Measurements from ENCODE around the gene ELFN2. TPM values are rescaled to one million over a fixed set of nuclear protein-coding genes. Genes with fewer than 3 reads are reported as not detected.

ELFN2 gene
- total and polyA plus RNA-seq, 12 donors = 0.04 to 3.3 (median 0.32) TPM; not detected in 2

- DNase-seq = no peak
- no peaks in the 10 kb centered on the region for H3K9me3 ChIP-seq (replicated peaks in 1 of 3)
Measured at GRCh38 chr22:37338539-37339246, 88.6 kb downstream of the ELFN2 start.

DNA sequence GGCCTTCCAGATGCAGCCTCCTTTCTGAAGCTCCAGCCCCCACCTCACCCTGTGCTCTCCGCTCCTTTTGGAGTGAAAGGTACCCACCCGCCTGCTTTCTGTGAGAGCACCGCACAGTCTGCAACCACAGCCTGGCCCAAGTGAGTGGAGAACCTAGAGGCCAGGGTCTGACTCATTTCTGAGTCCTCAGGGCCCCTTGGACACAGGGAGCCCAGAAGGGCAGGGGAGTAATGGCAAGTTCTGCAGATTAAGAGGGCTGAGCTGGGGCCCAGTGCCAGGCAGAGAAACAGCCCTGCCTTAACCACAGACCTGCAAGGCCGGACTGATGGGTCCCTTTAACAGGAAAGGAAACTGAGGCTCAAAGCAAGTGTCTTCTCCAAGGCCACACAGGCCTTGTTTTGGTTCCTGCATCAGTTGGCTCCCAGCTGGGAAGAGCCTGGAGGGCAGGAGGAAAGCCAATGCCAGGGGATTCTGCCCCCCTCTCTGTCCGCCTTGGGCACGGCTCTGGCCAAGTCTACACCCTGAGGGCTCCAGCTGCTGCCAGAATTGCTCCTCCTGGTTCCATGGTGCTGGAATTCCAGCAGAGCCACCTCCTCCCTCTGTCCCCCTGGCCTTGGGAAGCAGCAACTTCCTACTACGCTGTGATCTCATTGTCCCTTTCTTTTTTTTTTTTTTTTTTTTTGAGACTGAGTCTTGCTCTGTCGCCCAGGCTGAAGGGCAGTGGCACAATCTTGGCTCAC is 89.9 kb downstream of the ELFN2 start:
- DNase-seq = no peak
- peaks cover 38% of the 10 kb centered on the region for H3K27me3 ChIP-seq

More at GRCh38 chr22:37338539-37339246, 88.6 kb downstream of the ELFN2 start:
- TF ChIP-seq, protein P1, sequence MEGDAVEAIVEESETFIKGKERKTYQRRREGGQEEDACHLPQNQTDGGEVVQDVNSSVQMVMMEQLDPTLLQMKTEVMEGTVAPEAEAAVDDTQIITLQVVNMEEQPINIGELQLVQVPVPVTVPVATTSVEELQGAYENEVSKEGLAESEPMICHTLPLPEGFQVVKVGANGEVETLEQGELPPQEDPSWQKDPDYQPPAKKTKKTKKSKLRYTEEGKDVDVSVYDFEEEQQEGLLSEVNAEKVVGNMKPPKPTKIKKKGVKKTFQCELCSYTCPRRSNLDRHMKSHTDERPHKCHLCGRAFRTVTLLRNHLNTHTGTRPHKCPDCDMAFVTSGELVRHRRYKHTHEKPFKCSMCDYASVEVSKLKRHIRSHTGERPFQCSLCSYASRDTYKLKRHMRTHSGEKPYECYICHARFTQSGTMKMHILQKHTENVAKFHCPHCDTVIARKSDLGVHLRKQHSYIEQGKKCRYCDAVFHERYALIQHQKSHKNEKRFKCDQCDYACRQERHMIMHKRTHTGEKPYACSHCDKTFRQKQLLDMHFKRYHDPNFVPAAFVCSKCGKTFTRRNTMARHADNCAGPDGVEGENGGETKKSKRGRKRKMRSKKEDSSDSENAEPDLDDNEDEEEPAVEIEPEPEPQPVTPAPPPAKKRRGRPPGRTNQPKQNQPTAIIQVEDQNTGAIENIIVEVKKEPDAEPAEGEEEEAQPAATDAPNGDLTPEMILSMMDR (IDR thresholded peaks at IDR 0.05) = no peak
- no peak for TF ChIP-seq POLR2A (IDR thresholded peaks at IDR 0.05)
- Histone ChIP-seq H3K27ac (no peak overlapping the region), H3K36me3 (replicated peaks in 1 of 2) (no peaks in the 10 kb centered on the region), H3K27me3 (peaks cover 28% of the 10 kb centered on the region), H3K4me1 (replicated peaks in 1 of 2) (no peaks in the 10 kb centered on the region), H3K4me3 (no peak overlapping the region)
- 87 to 91% (median 89%) methylated on average over 10 of the region's 10 CpGs for WGBS, 4 donors
- intact Hi-C loops (cut with DNase I) = no loop called here

GRCh38 chr22:37336579-37336978 is 90.7 kb downstream of the ELFN2 start:
- H3K4me3 ChIP-seq = no peak overlapping the region
- H3K27ac ChIP-seq = no peak overlapping the region
- no peaks in the 10 kb centered on the region for H3K36me3 ChIP-seq (replicated peaks in 1 of 2)
- no peak for DNase-seq
- no peaks in the 10 kb centered on the region for H3K9me3 ChIP-seq (replicated peaks in 1 of 3)
- H3K27me3 ChIP-seq = peaks cover 43% of the 10 kb centered on the region
- TF ChIP-seq, protein P1 (IDR thresholded peaks at IDR 0.05) = no peak
- no peak for TF ChIP-seq POLR2A (IDR thresholded peaks at IDR 0.05)
- intact Hi-C loops (cut with DNase I) = no loop called here
- no peaks in the 10 kb centered on the region for H3K4me1 ChIP-seq (replicated peaks in 1 of 2)
- 60 to 64% (median 62%) methylated on average over 8 of the region's 8 CpGs for WGBS, 4 donors

More for the DNA sequence above, 89.9 kb downstream of the ELFN2 start:
- H3K4me3 ChIP-seq = no peak overlapping the region
- H3K36me3 ChIP-seq (replicated peaks in 1 of 2) = no peaks in the 10 kb centered on the region
- H3K27ac ChIP-seq = no peak overlapping the region
- TF ChIP-seq POLR2A (IDR thresholded peaks at IDR 0.05) = no peak
- TF ChIP-seq, protein P1 (IDR thresholded peaks at IDR 0.05) = no peak
- no peaks in the 10 kb centered on the region for H3K4me1 ChIP-seq (replicated peaks in 1 of 2)
- intact Hi-C loops (cut with DNase I) = no loop called here
- no peaks in the 10 kb centered on the region for H3K9me3 ChIP-seq (replicated peaks in 1 of 3)
- WGBS, 4 donors = 60 to 68% (median 63%) methylated on average over 8 of the region's 8 CpGs

DNA sequence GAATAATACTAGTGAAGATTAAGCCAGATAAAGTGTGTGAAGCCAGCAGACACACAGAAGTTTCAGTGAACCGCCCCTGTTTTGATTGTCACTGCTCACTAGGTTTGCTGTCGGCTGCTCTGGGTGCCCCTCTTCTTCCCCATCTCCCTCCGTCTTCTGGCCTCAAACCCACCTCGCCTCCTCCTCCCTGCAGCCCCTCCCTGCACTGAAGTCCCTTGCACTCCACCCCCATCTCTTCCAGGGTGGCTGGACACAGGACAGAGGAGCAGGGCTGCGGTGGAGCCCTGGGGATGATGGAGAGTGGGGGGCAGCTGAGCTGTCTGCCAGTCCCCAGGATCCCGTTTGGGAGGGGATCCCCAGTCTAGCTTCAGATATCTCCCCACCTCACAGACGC is 91.5 kb downstream of the ELFN2 start:
- intact Hi-C loops (cut with DNase I) = no loop called here
- DNase-seq = no peak
- H3K27ac ChIP-seq = no peak overlapping the region
- H3K27me3 ChIP-seq = peaks cover 45% of the 10 kb centered on the region
- H3K36me3 ChIP-seq (replicated peaks in 1 of 2) = no peaks in the 10 kb centered on the region
- TF ChIP-seq, protein P1 (IDR thresholded peaks at IDR 0.05) = no peak
- no peak for TF ChIP-seq POLR2A (IDR thresholded peaks at IDR 0.05)
- H3K4me1 ChIP-seq (replicated peaks in 1 of 2) = no peaks in the 10 kb centered on the region
- H3K4me3 ChIP-seq = no peak overlapping the region
- no peaks in the 10 kb centered on the region for H3K9me3 ChIP-seq (replicated peaks in 1 of 3)
- WGBS, 4 donors = 36 to 46% (median 39%) methylated on average over 7 of the region's 7 CpGs
